NCI-H1092 (cell line): ENCODE measurements around the gene RSPH1.

Experiments
- DNase-seq: peaks from one replicate; lab custom pipeline; 2025; lab: John Stamatoyannopoulos, UW

RSPH1 gene

DNA sequence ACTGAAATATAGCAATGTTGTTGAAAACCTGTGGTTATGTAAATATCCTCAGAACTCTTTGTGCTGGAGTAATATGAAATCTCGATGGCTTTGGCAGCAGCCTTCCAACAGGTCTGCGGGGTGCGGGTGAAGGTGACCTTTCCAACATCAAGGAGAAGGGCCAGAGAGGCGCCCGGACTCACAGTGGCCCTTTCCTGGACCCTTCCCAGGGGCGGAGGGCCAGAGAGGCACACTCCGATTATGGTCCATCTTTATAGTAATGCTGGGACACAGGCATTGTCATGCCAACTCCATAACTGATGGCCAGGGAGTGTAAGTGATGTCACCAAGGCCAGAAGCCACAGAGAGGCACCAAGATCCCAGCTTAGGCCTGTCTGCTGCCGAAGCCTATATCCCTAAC is 35.7 kb upstream of the RSPH1 start:
- no peak for DNase-seq

DNA sequence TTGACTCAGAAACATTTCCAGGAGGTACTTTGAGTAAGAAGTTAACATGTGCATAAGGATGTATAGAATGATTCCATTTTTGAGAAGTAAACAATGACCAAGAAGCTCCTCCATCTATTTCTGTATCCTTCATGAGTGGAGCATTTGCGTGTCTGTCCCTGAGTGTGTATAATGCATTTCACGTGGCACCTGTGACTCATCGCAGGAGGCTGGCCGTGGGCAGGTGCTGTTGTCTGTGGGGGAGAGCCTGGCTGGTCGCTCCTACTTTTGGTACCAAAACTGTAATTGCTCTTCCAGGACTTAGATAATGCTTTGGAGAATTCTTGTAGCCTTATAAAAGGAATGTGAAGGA is 34.1 kb upstream of the RSPH1 start:
- DNase-seq, result no peak

DNA sequence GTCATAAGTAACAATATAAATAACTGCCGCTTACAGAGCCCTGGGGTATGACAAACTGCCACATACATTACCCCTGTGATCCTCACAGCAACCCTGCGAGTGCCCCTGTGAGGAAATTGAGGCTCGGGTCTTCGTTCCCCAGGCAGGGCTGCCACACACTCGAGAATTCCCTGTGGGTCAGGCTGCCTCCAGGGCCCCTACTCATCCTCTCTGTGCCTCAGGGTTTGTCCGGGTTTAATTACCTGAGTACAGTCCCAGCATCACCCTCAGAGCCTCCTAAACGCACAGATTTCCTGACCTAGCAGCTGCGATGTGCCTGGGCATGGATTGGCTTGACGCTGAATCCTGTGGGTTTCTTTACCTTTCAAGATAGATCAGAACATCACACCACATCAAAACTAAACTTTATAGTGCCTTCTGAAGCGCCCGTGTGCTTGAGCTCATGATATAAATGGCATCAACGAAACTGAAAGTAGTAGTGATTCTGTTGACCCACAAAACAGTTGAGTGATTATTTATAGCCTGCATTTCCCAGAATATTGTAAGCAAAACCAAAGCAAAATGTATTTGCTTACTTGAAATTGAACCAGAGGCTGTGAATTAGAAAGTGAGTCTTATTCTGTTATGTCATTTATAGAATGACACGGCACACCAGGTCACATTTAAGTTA is 31.6 kb upstream of the RSPH1 start:
- no peak for DNase-seq

DNA sequence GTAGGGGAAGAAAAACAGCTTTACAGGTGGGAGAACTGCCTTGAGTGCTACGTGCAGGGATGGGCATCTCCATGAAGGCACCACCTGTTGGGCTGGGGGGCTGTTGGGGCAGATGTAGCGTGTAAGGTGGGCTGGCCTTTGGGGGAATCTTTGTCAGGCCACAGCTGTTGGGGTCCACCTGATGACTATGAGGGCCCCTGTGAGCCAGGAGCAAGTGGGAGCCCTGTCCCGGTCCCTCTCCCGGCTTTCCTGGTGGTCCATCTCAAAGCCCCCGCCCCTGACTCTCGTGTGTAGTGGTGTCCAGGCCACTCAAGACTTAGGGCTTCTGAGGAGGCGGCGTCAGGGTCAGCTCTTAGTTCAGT is 31.1 kb upstream of the RSPH1 start:
- no peak for DNase-seq

DNA sequence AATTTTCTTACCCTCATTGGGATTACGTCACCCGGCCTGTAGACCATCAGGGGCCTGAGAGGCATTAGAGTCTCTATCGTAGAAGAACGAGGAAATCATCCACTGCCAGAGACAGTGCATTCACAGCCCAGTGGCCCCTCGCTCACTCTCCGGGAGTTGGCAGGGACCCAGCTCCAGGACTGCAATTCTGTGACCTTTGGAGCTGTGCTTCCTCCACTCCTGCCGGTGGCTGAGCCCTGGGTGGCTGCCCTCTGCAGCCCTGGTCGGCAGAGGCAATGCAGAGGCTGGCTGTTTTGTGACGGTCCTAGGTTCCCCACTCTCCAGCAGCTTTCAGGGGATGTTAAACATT is 30.3 kb upstream of the RSPH1 start:
- DNase-seq, result peak; percentile 43

DNA sequence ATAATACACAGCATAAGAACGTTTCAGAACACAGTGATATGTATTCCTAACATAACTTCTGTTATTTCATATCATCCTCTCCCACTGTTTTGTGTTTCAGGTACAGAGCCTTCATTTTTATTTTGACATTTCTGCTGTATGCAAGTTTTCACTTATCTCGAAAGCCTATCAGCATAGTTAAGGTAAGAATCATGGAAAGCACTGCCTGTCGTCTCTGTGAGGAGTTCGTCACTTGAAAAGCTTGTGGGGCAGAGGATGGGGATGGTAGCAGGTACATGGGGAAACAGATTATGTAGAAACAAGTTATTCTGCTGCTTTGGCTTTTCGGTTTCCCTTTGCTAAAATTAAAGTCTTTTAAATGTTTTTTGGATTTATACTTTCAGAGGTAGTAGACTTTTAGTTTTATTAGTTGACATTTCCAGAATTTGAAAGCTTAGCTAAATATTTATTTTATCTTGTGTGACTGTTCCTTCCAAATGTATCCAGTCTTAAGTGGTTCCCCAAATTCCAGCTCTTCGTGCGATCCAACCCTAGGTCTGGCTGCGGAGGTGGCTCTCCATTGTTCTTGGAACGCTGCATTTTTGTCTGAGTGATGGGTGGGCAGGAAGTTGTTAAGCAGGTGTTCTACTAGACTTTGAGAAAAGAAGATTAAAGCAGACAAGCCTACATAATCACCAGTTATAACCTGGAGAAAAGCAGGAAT is 29.8 kb upstream of the RSPH1 start:
- DNase-seq, result no peak

DNA sequence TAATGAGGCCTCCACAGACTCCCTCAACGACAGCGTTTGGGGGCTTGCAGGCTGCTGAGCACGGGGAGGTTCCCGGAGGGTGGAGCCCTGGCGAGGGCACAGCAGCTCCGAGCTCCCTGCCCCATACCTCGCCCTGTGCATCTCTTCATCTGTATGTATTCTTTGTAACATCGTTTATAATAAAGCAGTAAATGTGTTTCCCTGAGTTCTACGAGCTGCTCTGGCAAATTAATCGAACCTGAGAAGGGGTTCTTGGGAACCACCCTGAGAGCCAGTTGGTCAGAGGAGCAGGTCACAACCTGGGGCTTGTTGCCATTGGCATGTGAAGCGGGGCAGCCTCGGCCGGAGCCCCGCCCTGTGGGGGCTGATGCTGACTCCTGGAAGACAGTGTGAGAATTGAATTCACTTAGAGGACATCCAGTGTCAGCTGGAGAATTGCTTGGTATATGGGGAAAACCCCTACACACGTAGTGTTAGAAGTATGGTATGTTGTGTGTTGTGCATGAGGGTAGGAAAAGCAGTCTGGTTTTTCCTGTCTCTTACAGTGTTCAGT is 29.1 kb upstream of the RSPH1 start:
- no peak for DNase-seq

DNA sequence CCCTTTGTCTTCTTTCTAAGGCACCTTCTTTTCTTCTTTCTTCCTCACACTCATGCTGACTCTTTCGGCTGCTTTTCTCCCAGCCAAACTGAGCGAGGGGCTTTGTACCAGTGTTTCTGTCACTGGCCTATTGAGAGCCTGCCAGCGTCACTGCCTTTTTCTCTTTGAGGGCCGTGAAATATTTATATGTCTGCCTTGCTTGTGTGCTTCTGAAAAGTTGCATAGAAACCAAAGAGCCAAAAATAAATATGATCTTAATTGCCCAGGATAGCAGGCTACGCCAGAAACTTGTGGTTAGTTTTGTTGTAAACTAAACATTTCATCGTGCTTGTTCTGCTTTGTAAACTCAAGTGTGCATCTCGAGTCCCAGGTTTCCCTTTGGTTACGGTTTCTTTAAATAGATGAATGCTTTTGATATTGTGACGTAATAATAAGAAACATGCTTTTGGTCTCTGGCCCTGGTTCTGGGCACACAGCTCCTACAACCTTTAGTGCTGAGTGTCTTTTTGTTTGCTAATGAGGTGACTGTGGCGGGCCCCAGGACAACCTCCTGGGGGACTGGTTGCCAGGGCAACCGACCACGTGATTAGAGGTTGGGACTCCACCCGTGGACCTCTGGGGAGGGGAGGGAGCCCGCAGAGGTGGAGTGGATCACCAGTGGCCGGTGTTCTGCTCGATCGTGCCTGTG is 28.5 kb upstream of the RSPH1 start:
- DNase-seq, result peak; percentile 86

DNA sequence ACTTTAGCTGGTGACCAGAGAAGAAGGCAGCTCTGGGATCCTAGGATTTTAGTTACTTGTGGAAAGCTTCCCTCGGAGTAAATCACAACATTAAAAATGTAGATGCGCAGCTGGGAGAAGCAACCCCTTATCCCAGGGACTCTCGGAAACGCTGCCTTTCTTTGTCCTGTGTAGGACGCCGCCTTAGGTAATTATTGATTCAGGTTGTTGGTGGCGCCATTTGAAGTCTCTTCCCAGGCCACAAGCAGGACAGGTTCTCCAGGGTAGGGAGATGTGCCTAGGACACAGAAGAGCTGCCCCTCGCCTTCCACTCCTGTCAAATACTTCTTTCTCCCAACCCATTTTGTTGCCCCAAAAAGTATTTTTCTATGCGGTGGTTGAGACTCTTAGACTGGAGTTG is 27.9 kb upstream of the RSPH1 start:
- DNase-seq, result peak; percentile 57

DNA sequence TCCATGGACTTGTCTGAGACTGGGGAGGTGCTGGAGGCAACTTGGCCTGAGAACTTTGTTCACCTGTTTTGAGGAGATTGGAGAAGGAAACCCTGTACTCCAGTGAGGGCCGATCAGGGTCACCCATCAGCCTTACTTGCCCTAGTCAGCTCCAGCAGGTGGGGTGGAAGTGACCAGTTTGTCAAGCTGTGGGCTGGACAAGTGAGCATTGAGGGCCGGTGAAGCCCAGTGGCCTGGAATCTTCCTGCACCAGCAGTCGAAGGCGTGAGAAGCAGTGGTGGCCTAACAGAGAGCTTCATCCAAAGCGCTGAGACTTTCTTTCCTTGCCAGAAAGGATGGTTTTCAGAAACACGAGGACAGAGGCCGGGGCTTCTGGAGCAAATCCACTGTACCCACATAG is 27.2 kb upstream of the RSPH1 start:
- no peak for DNase-seq

DNA sequence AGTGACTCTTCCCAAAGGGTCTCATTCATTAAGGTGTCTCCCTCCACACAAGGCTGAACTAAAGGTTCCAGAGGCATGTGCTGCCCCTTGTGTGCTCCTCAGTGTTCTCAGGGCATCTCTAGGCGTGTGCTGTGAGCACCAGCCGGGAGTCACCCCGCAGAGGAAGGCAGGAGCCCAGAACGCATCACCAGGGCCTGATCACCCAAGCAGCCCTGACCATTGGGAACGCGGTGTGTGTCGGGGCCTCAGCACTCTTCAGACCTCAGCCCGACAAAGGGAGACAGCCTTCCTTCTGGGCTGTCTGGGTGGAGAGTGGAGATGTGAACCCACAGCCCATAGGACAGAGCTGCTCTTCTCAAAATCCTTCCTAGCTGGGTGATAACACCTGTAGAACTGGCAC is 26.7 kb upstream of the RSPH1 start:
- no peak for DNase-seq

DNA sequence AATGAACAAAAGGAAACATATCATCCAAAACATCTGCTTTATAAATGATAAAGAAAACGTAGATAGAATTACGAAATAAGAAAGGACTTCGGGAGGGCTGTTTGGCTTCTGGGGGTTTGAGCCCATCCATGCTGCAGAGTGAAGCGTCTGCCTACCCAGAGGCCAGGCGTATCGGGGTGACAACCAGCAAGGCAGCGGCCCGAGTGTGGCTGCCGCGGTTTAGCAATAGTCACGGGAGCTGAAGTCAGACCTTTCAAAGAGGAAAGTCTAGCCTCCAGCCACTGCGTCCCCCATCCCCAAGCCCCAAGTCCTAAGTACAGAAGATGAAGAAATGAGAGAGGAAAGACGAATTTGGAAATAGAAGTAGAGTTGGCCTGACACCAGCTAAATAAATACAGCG is 26.2 kb upstream of the RSPH1 start:
- DNase-seq, result no peak

DNA sequence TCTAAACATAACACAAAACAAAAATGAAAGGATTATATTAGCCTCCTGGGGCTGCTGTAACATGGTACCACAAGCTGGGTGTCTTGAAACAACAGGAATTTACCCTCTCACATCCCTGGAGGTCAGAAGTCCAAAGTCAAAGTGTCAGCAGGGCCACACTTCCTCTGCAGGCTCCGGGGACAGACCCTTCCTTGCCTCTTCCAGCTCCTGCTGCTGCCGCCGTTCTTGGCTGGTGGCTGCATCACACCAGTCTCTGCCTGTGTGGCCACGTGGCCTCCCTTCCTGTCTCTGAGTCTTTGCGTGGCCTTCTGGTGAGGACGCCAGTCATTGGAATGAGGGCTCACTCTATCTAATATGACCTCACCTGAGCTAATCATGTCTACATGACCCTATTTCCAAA is 25.8 kb upstream of the RSPH1 start:
- DNase-seq, result no peak

DNA sequence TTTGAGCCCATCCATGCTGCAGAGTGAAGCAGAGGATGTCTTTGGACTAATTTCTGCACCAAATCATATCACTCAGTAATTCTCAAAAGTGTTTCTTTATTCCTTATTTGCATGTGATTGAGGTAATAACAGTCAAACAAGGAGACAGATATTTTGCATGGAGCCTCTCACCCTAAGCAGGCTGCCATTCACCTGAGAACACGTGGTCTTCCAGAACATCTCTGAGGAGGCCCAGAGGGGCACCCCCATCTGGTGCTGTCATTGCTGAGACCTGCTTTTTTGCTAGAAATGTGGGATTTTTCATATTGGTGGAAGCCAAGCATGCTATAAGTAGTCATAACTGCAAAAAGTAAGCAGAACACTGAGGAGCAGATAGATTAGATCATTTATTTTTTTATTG is 25.4 kb upstream of the RSPH1 start:
- no peak for DNase-seq

DNA sequence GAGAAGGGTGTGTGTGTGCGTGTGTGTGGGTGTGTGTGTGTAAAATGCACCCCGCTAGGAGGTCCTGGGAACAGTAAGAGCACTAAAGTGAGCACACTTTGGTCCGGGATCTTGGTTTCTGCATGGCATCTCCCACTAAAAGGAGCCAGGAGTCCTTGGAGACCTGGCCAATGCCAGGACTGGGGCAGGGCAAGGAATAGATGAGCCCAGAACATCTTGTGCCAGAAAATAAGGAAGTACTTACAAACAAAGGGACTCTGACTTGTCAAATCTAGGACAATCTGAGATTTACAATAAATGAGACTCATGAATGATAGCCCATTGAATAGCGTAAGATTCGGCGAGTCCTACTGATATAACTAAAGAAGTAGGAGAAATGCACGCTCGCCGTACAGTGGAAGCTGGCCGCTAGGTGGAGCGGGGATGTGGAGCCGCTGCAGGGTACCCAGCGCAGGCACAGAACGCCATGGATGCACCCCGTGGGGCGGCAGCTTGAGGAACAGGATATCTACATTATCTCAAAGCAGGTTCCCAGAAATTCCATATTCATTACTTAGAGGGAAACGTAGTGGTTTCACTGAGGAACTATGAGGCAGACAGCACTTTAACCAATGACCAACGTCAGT is 24.7 kb upstream of the RSPH1 start:
- no peak for DNase-seq

DNA sequence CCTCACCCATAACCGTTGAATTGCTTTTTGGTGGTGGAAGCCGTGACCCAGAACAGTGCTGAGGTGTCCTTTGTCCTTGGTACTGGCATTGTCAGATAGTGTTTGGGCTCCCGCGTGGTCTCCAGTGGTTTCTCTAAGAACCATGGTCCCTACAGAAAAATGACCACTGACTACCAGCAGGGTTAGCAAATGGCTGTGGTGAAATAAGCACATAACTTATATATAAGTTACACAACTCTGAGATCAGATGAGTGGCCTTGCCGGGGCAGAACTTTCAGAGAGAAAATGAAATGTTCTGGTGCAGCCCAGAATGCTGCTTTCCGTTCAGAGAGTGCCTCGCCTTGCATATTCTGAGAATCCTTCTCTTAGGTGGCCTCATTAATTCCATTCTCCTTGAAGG is 22.6 kb upstream of the RSPH1 start:
- DNase-seq, result no peak

DNA sequence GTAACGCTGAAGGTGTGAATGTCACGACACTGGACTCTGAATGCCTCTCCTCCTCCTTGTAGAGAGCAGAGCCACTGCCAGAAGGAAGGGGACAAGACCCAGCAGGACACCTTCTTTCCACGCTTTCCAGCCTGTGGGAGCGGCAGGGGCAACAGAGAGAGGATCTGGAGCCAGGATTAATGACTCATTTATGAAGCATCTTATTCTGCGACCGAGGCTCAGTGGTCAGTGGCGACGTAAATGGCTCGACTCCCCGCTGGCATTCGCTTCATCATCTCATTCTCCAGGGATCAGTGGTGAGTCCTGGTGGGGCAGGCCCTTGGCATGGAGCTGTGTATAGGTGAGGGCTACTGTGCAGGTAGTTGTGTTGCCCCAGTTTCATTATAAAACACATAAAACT is 22.2 kb upstream of the RSPH1 start:
- DNase-seq, result no peak

DNA sequence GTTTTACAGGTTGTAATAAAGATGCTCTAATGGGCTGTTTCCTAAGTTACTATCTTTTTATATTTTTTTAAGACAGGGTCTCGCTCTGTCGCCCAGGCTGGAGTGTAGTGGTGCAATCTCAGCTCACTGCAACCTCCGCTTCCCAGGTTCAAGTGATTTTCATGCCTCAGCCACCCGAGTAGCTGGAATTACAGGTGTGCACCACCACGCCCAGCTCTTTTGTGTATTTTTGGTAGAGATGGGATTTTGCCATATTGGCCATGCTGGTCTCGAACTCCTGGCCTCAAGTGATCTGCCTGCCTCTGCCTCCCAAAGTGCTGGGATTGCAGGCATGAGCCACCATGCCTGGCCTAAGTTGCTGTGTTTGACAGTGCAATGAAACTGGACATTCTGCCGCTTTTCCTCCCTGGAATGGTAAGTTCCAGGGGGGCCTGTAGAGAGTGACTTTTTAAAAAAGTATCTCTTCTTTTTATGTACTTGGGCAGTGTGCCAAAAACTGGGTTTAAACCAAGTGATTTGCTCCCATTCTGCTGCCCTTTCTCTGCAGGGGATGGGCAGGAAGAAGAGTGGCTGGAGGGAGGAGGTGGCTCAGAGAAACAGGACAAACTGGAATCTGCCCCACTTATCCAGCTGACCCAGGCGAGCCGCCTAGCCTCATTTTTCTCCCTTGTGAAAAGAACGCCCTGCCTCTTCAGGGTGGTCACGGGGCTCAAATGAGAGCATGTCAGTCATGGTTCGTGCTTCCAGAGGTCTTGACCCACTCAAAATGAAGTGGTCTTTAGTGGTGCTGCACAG is 19.9 kb upstream of the RSPH1 start:
- no peak for DNase-seq

DNA sequence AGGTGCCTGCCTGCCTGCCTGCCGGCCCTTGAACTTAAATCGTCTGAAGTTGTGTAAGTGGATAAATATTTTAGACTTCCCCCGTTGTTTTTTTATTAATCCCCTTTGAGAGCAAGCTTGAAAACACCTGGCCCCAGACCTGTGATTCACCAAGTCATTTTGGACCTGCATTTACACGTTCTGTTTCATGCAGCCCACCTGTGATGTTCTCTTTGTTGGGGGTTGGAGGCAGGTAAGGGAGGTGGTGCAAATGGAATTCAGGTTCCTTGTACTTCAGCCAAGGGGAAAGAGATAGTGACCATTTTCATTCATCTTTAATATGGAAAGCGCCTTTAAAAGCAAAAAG is 18.8 kb upstream of the RSPH1 start:
- DNase-seq, result no peak

DNA sequence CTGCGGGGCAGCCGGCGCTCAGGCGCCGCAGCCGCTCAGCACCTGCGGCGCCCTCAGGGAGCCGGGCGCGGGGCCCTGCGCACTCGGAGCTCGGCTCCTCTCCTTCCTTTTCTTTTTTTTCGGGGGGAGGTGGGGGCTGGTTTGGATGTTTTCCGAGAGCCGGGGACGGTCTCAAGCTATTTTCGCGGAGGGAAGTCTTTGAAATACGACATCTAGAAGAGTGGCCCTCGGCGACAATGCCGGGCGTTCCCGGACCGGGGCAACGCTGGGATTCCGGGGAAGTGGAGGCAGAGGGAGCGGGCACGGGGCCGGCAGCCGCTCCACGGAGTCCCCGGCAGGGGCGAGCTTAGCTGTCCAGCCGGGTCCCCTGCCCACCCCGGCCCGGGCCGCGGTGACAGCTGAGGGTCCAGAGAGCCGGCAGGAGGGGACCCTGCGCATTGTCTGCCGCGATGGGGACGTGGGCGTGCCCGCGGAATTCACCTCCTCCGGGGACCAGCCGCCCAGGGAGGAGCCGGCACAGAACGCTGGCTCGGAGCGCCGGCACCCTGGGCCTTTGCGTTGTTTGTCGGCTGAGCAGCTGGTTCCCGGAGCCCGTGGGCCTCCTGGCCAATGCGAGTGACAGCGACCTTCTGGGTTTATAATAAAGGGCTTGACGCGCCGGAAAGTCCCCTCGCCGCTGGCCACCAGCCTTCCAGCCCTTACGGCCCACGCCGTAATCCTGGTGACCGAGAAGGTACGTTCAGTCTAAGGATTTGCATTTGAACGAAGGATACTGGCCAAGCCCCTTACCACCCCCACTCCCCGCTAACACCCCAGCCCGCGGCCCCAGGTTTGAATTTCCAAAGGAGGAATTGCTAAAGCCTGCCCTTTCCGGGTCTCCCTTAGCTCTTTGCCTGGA is 18.2 kb upstream of the RSPH1 start:
- no peak for DNase-seq
